ENCODE measurements around the gene TDRD12. TPM values are rescaled to one million over a fixed set of nuclear protein-coding genes. Genes with fewer than 3 reads are reported as not detected.
"Not testable (repeated sequence)": the region's sequence is repeated elsewhere in the genome, so short reads cannot be mapped to it uniquely, and the experiment has no call there.

The TDRD12 gene
- total RNA-seq, 4 donors from 2014 or later, result under 0.01 to 0.30 (median 0.21) TPM; not detected in 1

DNA sequence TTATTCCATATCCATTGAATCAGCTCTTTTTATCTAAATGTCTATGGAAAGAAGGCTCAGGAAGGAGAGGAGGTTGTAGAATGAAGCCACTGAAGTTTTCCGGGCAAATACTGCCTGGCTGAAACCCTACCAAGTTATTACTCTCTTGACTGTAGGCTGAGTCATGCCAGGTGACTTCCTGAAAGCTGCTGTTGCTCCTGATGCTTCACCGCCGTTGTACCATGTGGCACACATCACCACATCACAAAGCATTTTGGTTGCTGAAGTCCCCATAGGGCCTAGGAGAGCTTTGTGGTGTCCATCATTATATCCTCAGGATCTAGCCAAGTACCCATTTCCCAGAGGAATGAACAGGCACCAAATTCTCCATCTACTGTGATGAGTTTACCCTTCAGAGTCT, 11.1 kb upstream of the TDRD12 start:
- no peak overlapping the region for H3K27ac ChIP-seq
- TF ChIP-seq EP300 (IDR thresholded peaks at IDR 0.05) (no peak), POLR2A (IDR thresholded peaks at IDR 0.05) (no peak)
- TF ChIP-seq, protein P1, sequence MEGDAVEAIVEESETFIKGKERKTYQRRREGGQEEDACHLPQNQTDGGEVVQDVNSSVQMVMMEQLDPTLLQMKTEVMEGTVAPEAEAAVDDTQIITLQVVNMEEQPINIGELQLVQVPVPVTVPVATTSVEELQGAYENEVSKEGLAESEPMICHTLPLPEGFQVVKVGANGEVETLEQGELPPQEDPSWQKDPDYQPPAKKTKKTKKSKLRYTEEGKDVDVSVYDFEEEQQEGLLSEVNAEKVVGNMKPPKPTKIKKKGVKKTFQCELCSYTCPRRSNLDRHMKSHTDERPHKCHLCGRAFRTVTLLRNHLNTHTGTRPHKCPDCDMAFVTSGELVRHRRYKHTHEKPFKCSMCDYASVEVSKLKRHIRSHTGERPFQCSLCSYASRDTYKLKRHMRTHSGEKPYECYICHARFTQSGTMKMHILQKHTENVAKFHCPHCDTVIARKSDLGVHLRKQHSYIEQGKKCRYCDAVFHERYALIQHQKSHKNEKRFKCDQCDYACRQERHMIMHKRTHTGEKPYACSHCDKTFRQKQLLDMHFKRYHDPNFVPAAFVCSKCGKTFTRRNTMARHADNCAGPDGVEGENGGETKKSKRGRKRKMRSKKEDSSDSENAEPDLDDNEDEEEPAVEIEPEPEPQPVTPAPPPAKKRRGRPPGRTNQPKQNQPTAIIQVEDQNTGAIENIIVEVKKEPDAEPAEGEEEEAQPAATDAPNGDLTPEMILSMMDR (IDR thresholded peaks at IDR 0.05), result no peak
- H3K27me3 ChIP-seq, result no peaks in the 10 kb centered on the region
- H3K36me3 ChIP-seq, result peaks cover 0 to 78% (median 0%) of the 10 kb centered on the region in 3 donors
- no peak overlapping the region for H3K4me3 ChIP-seq
- peaks cover 0 to 13% (median 6%) of the 10 kb centered on the region in 4 donors for H3K9me3 ChIP-seq
- DNase-seq (ENCODE audit: low spot score in 2 of 2), result no peak
- H3K4me1 ChIP-seq, result no peaks in the 10 kb centered on the region
- WGBS, 2 donors, result 54 to 72% methylated on average over 3 of the region's 3 CpGs

DNA sequence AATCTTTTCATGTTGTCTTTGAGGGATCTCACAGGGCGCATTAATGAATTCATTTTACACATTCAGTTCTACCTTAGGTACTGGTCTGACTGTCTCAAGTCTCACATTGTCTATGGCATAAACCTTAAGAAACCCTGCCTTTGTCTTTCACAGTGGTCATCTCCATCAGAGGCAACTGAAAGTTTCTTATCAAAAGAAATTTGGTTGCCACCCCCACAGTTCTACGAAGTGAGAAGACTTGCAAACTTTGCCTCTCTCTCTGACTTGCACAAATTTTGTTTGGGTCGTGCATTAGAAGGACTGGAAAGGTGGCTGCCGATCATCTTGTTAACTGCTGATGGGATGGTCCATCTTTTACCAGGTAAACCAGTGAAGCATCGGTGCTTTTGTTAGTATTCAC, 10.5 kb upstream of the TDRD12 start:
- 84 to 96% methylated on average over 5 of the region's 5 CpGs for WGBS, 2 donors
- Histone ChIP-seq H3K36me3 (peaks cover 0 to 78% (median 0%) of the 10 kb centered on the region in 3 donors), H3K9me3 (peaks cover 0 to 8% (median 3%) of the 10 kb centered on the region in 4 donors), H3K27ac (no peak overlapping the region), H3K27me3 (no peaks in the 10 kb centered on the region), H3K4me1 (no peaks in the 10 kb centered on the region), H3K4me3 (no peak overlapping the region)
- DNase-seq (ENCODE audit: low spot score in 2 of 2), result no peak
- TF ChIP-seq EP300 (IDR thresholded peaks at IDR 0.05), result no peak
- TF ChIP-seq POLR2A (IDR thresholded peaks at IDR 0.05), result no peak
- TF ChIP-seq, protein P1 (IDR thresholded peaks at IDR 0.05), result no peak

DNA sequence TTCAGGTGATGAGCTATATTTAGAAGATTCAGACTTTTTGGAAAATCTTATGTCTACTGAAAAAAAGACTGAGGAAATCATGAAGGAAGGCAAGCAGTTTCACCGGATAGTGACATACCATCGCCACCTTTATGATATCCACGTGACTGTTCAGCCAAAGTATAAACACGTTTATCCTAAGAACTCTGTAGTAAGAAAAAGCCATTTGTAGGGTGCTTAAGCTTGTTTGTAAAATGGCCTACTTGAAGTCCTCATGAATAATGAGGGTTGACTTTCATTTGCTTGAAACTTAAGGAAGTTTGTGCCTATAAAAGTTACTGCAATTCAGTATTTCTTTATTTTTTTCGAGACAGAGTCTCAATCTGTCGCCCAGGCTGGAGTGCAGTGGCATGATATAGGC, 7.8 kb upstream of the TDRD12 start:
- H3K4me1 ChIP-seq, result no peaks in the 10 kb centered on the region
- H3K36me3 ChIP-seq, result peaks cover 0 to 74% (median 0%) of the 10 kb centered on the region in 3 donors
- H3K9me3 ChIP-seq, result no peaks in the 10 kb centered on the region
- H3K27ac ChIP-seq, result no peak overlapping the region
- WGBS, 2 donors, result 90 to 94% methylated on average over 6 of the region's 6 CpGs
- no peak for DNase-seq (ENCODE audit: low spot score in 2 of 2)
- TF ChIP-seq POLR2A (IDR thresholded peaks at IDR 0.05) (no peak), EP300 (IDR thresholded peaks at IDR 0.05) (no peak)
- TF ChIP-seq, protein P1 (IDR thresholded peaks at IDR 0.05), result no peak
- H3K27me3 ChIP-seq, result no peaks in the 10 kb centered on the region
- no peak overlapping the region for H3K4me3 ChIP-seq

DNA sequence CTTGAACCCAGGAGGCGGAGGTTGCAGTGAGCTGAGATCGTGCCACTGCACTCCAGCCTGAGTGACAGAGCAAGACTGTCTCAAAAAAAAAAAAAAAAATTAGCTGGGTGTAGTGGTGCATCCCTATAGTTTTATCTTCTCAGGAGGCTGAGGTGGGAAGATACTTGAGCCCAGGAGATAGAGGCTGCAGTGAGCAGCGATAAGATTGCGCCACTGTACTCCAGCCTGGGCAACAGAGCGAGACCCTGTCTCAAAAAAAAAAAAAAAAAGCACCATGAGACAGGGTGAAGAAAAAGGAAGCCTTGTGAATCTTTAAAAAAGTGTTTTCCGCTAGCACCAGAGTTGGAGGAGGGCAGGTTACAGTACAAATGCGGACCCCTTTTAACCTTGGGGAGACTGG, 3.4 kb upstream of the TDRD12 start:
- H3K27me3 ChIP-seq, result not testable (repeated sequence)
- WGBS, 2 donors, result 94 to 95% methylated on average over 7 of the region's 7 CpGs

DNA sequence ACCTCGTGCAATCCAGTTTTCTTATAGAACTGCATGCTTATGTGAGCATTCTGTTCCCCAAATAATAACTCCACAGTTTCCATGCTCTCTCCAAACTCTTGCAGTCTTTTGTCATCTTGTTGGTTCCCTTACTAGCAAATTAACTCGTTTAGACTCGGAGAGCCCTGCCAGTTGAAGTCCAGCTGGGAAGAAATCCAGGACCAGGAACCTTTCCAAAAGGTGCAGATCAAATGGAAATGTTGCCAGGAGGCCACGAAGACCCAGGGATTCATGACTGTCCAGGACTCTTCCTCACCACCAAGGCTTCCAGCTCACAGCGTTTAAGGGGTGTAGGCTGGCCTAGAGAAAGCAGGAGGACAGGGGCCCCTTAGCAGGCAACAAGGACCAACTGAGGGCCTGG, 2.1 kb upstream of the TDRD12 start:
- Histone ChIP-seq H3K36me3 (peaks cover 0 to 50% (median 0%) of the 10 kb centered on the region in 3 donors), H3K27ac (no peak overlapping the region), H3K4me3 (no peak overlapping the region), H3K4me1 (no peaks in the 10 kb centered on the region), H3K9me3 (peaks cover 0 to 6% (median 0%) of the 10 kb centered on the region in 4 donors), H3K27me3 (no peaks in the 10 kb centered on the region)
- DNase-seq (ENCODE audit: low spot score in 2 of 2), result no peak
- 67 to 84% methylated on average over 4 to 5 of the region's 5 CpGs for WGBS, 2 donors
- TF ChIP-seq EP300 (IDR thresholded peaks at IDR 0.05) (no peak), POLR2A (IDR thresholded peaks at IDR 0.05) (no peak)
- TF ChIP-seq, protein P1 (IDR thresholded peaks at IDR 0.05), result no peak

More for the DNA sequence above, 3.4 kb upstream of the TDRD12 start:
- peaks cover 0 to 63% (median 0%) of the 10 kb centered on the region in 3 donors for H3K36me3 ChIP-seq
- not testable (repeated sequence) for H3K4me3 ChIP-seq; H3K4me1 ChIP-seq; H3K27ac ChIP-seq; H3K9me3 ChIP-seq; DNase-seq (ENCODE audit: low spot score in 2 of 2)

DNA sequence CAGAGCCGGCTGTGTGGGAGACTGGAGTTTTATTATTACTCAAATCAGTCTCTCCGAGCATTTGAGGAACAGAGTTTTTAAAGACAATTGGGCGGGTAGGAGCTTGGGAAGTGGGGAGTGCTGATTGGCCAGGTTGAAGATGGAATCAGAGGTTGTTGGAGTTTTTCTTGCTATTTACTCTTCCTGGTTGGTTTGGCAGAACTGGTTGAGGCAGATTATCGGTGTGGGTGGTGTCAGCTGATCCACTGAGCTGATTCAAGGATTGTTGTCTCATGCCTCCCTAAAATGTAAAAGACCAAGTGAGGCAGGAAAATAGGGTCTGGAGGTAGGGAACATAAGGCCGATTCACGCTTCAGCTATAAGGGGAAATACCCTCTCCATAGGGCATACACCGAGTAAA, 1.3 kb upstream of the TDRD12 start:
- H3K9me3 ChIP-seq, result peaks cover 0 to 6% (median 0%) of the 10 kb centered on the region in 4 donors
- peaks cover 0 to 42% (median 0%) of the 10 kb centered on the region in 3 donors for H3K36me3 ChIP-seq
- no peaks in the 10 kb centered on the region for H3K27me3 ChIP-seq
- no peak overlapping the region for H3K4me3 ChIP-seq
- no peaks in the 10 kb centered on the region for H3K4me1 ChIP-seq
- DNase-seq (ENCODE audit: low spot score in 2 of 2), result no peak
- no peak overlapping the region for H3K27ac ChIP-seq
- TF ChIP-seq, protein P1 (IDR thresholded peaks at IDR 0.05), result no peak
- TF ChIP-seq EP300 (IDR thresholded peaks at IDR 0.05) (no peak), POLR2A (IDR thresholded peaks at IDR 0.05) (no peak)
- 89% methylated on average over 7 of the region's 7 CpGs for WGBS, 2 donors

All from tibial nerve (tissue), 4 donors.